ENCODE measurements around the gene PRMT7. TPM values are rescaled to one million over a fixed set of nuclear protein-coding genes. Genes with fewer than 3 reads are reported as not detected.

The PRMT7 gene
- polyA plus RNA-seq, 1 donor (not counting 4 experiments of a cell fraction or from before 2014, with no cell fraction given) = 27.4 TPM

DNA sequence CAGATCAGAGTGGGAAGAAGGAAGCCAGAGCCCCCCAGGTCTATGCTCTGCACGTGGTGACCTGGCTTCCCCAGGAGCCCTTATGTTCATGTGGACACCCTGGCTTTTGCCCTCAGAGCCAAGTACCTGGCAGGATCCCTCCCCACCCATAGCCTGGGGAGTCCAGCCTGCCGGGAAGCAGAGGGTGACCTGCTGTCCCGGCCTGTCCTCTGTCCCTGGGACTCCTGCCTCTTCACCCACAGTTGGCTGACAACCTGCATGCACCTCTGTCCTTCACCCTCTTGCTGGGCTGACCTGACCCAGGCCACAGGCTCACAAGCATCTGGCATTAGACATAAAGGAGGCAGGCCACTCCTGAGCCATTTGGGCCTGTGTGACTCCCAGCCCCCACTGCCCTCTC lies 77.3 kb downstream of the PRMT7 start:
- DNase-seq (ENCODE audit: low read depth, low spot score) (no peak), FAIRE-seq (no peak)
- no peak for TF ChIP-seq EZH2 (IDR thresholded peaks at IDR 0.05; ENCODE audit: low read length)
- TF ChIP-seq CTCF (optimal IDR thresholded peaks at IDR 0.05 in 1 of 3, IDR thresholded peaks at IDR 0.05 in 1 of 3, conservative IDR thresholded peaks at IDR 0.05 in 1 of 3; ENCODE audit: extremely low read depth in 1 of 3, insufficient read depth in 2 of 3, low read length in 3 of 3) = no peak
- H3K4me3 ChIP-seq (ENCODE audit: control insufficient read depth in 2 of 3, extremely low read depth in 1 of 3, insufficient read depth in 2 of 3, low read depth in 1 of 3, low read length in 3 of 3) = no peak overlapping the region
- no peak overlapping the region for H2AFZ ChIP-seq (ENCODE audit: control insufficient read depth, low read length)
- no peaks in the 10 kb centered on the region for H3K36me3 ChIP-seq (ENCODE audit: control insufficient read depth in 2 of 2, extremely low read depth in 1 of 2, insufficient read depth in 2 of 2, low read length in 2 of 2)
- no peak overlapping the region for H3K4me2 ChIP-seq (ENCODE audit: control insufficient read depth, extremely low read depth, insufficient read depth, low read depth, low read length)
- H3K27ac ChIP-seq (ENCODE audit: control insufficient read depth, insufficient read depth, low read length) = no peak overlapping the region
- H3K27me3 ChIP-seq (ENCODE audit: control insufficient read depth, extremely low read depth, insufficient read depth, low read length) = peaks cover 6% of the 10 kb centered on the region
- dilution Hi-C loops (cut with MboI; ENCODE audit: extremely low pct_ligation_motif_present, low sequenced_read_pairs) = no loop called here
- no peaks in the 10 kb centered on the region for H3K9me3 ChIP-seq (ENCODE audit: control insufficient read depth, low read depth, low read length)
- no peaks in the 10 kb centered on the region for H3K9me1 ChIP-seq (ENCODE audit: control insufficient read depth, extremely low read depth, insufficient read depth, low read length)
- H3K79me2 ChIP-seq (ENCODE audit: control insufficient read depth, insufficient read depth, low read length) = no peaks in the 10 kb centered on the region
- no peaks in the 10 kb centered on the region for H4K20me1 ChIP-seq (ENCODE audit: control insufficient read depth, extremely low read depth, insufficient read depth, low read length)
- no peaks in the 10 kb centered on the region for H3K4me1 ChIP-seq (ENCODE audit: control insufficient read depth, extremely low read depth, insufficient read depth, low read length)
- no peak overlapping the region for H3K9ac ChIP-seq (ENCODE audit: control insufficient read depth, extremely low read depth, insufficient read depth, low read length)

DNA sequence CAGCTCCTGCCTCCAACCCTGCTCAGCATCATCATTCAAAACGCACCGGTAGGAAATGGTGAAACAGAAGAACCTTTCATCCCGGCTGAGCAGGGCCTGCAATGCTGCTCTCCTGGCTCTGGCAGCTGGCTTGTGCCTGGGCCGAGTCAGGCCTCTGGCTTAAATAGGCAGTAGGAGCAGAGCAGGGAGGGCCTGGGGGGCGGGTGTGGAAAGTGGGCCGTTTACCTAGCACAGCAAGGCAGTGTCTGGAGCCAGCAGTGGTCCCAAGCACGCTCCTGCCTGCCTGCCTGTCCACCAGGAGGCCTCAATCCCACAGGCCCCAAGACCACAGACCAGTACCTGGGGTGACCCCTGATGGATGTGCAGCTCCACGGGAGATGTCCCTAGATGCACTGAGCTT lies 78.2 kb downstream of the PRMT7 start:
- H3K27ac ChIP-seq (ENCODE audit: control insufficient read depth, insufficient read depth, low read length) = no peak overlapping the region
- H3K4me3 ChIP-seq (ENCODE audit: control insufficient read depth in 2 of 3, extremely low read depth in 1 of 3, insufficient read depth in 2 of 3, low read depth in 1 of 3, low read length in 3 of 3) = no peak overlapping the region
- FAIRE-seq (no peak), DNase-seq (ENCODE audit: low read depth, low spot score) (no peak)
- H2AFZ ChIP-seq (ENCODE audit: control insufficient read depth, low read length) = no peak overlapping the region
- TF ChIP-seq CTCF (optimal IDR thresholded peaks at IDR 0.05 in 1 of 3, IDR thresholded peaks at IDR 0.05 in 1 of 3, conservative IDR thresholded peaks at IDR 0.05 in 1 of 3; ENCODE audit: extremely low read depth in 1 of 3, insufficient read depth in 2 of 3, low read length in 3 of 3) = no peak
- TF ChIP-seq EZH2 (IDR thresholded peaks at IDR 0.05; ENCODE audit: low read length) = no peak
- H3K9me1 ChIP-seq (ENCODE audit: control insufficient read depth, extremely low read depth, insufficient read depth, low read length) = no peaks in the 10 kb centered on the region
- H4K20me1 ChIP-seq (ENCODE audit: control insufficient read depth, extremely low read depth, insufficient read depth, low read length) = no peaks in the 10 kb centered on the region
- no peaks in the 10 kb centered on the region for H3K9me3 ChIP-seq (ENCODE audit: control insufficient read depth, low read depth, low read length)
- H3K79me2 ChIP-seq (ENCODE audit: control insufficient read depth, insufficient read depth, low read length) = no peaks in the 10 kb centered on the region
- no peaks in the 10 kb centered on the region for H3K4me1 ChIP-seq (ENCODE audit: control insufficient read depth, extremely low read depth, insufficient read depth, low read length)
- no peak overlapping the region for H3K9ac ChIP-seq (ENCODE audit: control insufficient read depth, extremely low read depth, insufficient read depth, low read length)
- dilution Hi-C loops (cut with MboI; ENCODE audit: extremely low pct_ligation_motif_present, low sequenced_read_pairs) = no loop called here
- peaks cover 6% of the 10 kb centered on the region for H3K27me3 ChIP-seq (ENCODE audit: control insufficient read depth, extremely low read depth, insufficient read depth, low read length)
- H3K4me2 ChIP-seq (ENCODE audit: control insufficient read depth, extremely low read depth, insufficient read depth, low read depth, low read length) = no peak overlapping the region
- no peaks in the 10 kb centered on the region for H3K36me3 ChIP-seq (ENCODE audit: control insufficient read depth in 2 of 2, extremely low read depth in 1 of 2, insufficient read depth in 2 of 2, low read length in 2 of 2)

Measured in keratinocyte (primary cell).